Left lung (tissue), 10 donors: Measurements from ENCODE around the gene VSTM2B. TPM values are rescaled to one million over a fixed set of nuclear protein-coding genes. Genes with fewer than 3 reads are reported as not detected.

Experiments used
- ATAC-seq: fragments of 200-7000 bp; cut with Tn5 transposase; one replicate; pipeline ENCODE4 v1.9.1; 2020; ENCODE audit warnings: moderate library complexity
- DNase-seq, 4 donors: peaks; one replicate each; pipeline ENCODE4 v3.0.0-alpha.2; 2013 to 2020
- H3K27ac ChIP-seq, 2 donors: fragments of 200-600 bp; sonication (generic) in 1 of 2; one replicate each; pipeline versions ENCODE4 v1.5.0 to v1.8.0; 2020 to 2021
- H3K27me3 ChIP-seq, 2 donors: fragments of 200-600 bp; sonication (generic) in 1 of 2; one replicate each; pipeline versions ENCODE4 v1.5.0 to v1.8.0; 2020 to 2021
- H3K36me3 ChIP-seq, 2 donors: fragments of 200-600 bp; sonication (generic) in 1 of 2; one replicate each; pipeline versions ENCODE4 v1.5.0 to v1.8.0; 2020 to 2021
- H3K4me1 ChIP-seq, 2 donors: fragments of 200-600 bp; one replicate each; pipeline ENCODE4 v1.8.0; 2021
- H3K4me3 ChIP-seq, 2 donors: fragments of 200-600 bp; sonication (generic) in 1 of 2; one replicate each; pipeline versions ENCODE4 v1.5.0 to v1.8.0; 2020 to 2021; ENCODE audit warnings: mild to moderate bottlenecking in 1 of 2
- H3K9me3 ChIP-seq, 2 donors: fragments of 200-600 bp; sonication (generic) in 1 of 2; one replicate each; pipeline versions ENCODE4 v1.5.0 to v1.8.0; 2020 to 2021
- CTCF ChIP-seq, 2 donors: fragments of 200-600 bp; sonication (generic) in 1 of 2; IDR thresholded peaks; one replicate each; pipeline versions ENCODE4 v1.5.0 to v1.8.0; 2021; ENCODE audit warnings: antibody characterized with exemption in 2 of 2
- intact Hi-C, 2 donors: fragments of 100-400 bp; cut with DNase I; formaldehyde crosslinking; loops; one replicate each; pipeline versions ENCODE4 v1.11.2 to v1.14.2; 2022
- polyA plus RNA-seq, 6 donors: library from polyadenylated mRNA; unstranded; fragments of 120-200 nt; gene quantifications; one replicate each; pipeline ENCODE4 v1.2.1, GENCODE V29; 2013; ENCODE audit not compliant: insufficient read length in 6 of 6
- total RNA-seq, 2 donors: library from RNA; stranded (reverse); fragmentation: NEBNext Ultra II Directional; extraction: Animal tissue kit (Norgen Biotek cat#: 25700); gene quantifications; one replicate each; pipeline ENCODE4 v1.2.1, GENCODE V29; 2021
- donor health status: DM: no; HTN: yes; CAD: no.
- donor health status: DM: no; HTN: no; CAD: no.

The VSTM2B gene
- total and polyA plus RNA-seq, 8 donors, result not detected

DNA sequence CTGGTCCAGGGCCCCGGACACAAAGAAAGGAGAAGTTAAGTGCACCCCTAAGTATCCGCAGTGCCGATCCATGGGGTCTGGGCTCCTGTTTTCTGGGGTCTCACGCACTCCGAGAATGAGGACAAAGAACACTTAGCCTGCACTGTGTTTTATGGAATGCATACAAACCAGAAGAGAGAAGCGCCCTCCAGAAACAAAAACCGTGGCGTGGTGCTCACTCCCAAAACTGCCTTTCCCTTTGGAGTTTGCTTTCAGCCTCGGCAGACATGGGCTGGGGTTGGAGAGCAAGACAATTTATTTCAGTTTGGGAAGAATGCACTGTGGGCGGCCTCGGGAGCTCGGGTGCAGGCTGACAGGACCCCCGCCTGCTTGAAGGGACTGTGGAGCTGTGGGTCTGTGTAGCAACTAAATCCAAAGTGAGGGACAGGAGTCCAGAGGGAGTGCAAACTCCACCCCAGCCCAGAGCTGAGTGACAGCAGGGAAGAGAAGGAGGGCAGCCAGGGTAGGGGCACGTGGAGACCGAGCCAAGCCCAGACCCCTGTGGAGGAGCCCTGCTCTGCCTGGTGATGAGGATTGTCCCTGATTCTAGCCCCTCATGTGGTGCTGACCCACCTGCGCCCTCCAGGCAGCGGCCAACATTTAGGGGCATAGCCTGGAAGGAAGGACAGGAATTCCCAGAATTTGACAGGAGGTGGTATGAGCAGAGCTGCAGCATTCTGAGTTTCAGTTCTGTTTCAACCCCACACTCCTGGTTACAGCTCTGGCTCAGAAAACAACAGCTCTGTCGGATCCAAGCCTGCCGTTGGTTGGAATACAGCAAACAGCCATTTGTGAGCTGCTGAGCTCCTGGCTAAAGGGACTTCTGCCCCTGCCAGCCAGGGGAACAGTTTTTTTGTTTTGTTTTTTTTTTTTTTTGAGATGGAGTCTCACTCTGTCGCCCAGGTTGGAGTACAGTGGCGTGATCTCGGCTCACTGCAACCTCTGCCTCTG lies 42.5 kb downstream of the VSTM2B start:
- intact Hi-C loops, result no loop called here
- Histone ChIP-seq H3K9me3 (no peaks in the 10 kb centered on the region), H3K4me3 (no peak overlapping the region), H3K4me1 (no peaks in the 10 kb centered on the region), H3K27me3 (peaks cover 0 to 65% of the 10 kb centered on the region in 2 donors), H3K36me3 (no peaks in the 10 kb centered on the region), H3K27ac (no peak overlapping the region)
- no peak for ATAC-seq
- TF ChIP-seq CTCF (IDR thresholded peaks at IDR 0.05), result no peak
- DNase-seq, result no peak

DNA sequence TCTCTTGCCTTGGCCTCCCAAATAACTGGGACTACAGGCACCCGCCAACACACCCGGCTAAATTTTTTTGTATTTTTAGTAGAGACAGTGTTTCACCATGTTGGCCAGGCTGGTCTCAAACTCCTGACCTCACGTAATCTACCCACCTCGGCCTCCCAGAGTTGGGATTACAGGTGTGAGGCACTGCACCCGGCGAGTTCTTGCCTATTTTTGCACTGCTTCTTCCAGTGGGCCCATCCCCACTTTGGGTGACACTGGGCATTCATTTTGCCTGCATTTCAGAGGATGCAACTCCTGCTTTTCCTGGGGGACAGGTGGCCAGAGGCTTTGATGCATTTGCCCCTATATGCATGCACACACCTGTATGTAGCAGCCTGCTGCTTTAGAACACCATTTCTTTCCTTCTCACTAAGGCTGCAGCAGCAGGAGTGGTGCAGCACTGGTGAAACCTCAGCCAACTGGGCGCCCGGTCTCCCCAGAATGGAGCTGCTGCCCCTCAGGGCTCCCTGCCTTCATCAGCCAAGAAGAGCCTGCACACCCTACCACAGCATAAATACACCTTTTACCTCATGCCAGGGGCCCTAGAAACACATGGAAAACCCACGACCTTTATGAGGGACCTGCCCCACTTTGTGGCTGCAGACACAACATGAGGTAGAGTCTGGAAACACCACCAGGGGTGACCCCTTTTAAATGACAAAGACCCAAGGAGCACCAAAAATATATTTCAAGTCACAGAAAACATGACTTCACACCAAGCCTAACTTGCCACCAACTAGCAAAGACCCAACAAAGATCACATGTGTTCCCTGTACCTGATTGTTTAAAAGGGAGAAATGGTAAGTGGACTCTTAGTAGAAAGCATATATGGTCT lies 43.5 kb downstream of the VSTM2B start:
- no peaks in the 10 kb centered on the region for H3K4me1 ChIP-seq
- no peak overlapping the region for H3K4me3 ChIP-seq
- H3K27me3 ChIP-seq, result peaks cover 0 to 65% of the 10 kb centered on the region in 2 donors
- intact Hi-C loops, result no loop called here
- H3K36me3 ChIP-seq, result no peaks in the 10 kb centered on the region
- TF ChIP-seq CTCF (IDR thresholded peaks at IDR 0.05), result no peak
- H3K9me3 ChIP-seq, result no peaks in the 10 kb centered on the region
- no peak for DNase-seq
- no peak overlapping the region for H3K27ac ChIP-seq
- no peak for ATAC-seq

DNA sequence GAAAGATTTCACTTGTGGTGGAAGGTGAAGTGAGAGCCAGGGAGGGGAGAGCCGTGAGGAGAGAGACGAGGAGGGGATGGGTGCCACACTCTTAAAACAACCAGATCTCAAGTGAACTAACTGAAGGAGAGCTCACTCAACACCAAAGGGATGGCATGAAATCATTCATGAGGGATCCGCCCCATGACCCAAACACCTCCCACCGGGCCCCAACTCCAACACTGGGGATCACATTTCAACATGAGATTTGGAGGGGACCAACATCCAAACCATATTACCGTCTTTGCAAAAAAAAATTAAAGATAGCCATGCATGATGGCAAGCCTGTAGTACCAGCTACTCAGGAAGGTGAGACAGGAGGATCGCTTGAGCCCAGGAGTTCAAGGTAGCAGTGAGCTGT lies 45.4 kb downstream of the VSTM2B start:
- Histone ChIP-seq H3K36me3 (no peaks in the 10 kb centered on the region), H3K4me1 (no peaks in the 10 kb centered on the region), H3K9me3 (no peaks in the 10 kb centered on the region), H3K27me3 (peaks cover 0 to 65% of the 10 kb centered on the region in 2 donors), H3K27ac (no peak overlapping the region), H3K4me3 (no peak overlapping the region)
- intact Hi-C loops, result no loop called here
- no peak for TF ChIP-seq CTCF (IDR thresholded peaks at IDR 0.05)
- DNase-seq (no peak), ATAC-seq (no peak)

DNA sequence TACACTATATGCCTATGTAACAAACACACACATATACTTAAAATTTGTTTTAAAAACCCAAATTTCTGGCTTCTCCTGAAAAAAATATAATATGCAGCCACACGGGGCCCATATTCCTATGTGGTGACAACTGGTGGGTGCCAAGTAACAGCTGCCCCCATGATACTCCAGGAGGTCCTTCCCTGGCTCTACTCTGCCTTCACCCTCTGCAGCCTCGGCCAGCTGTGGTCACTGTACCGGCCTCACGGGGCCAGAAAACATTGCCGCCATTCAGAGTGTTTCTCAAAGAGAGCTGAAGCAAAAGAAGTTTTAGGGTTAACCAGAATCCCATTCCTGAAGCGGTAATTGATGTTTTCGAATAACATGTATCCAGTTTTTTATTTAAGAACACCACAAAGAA lies 47.7 kb downstream of the VSTM2B start:
- Histone ChIP-seq H3K9me3 (no peaks in the 10 kb centered on the region), H3K27me3 (peaks cover 0 to 77% of the 10 kb centered on the region in 2 donors), H3K36me3 (no peaks in the 10 kb centered on the region), H3K4me1 (no peaks in the 10 kb centered on the region), H3K27ac (no peak overlapping the region), H3K4me3 (no peak overlapping the region)
- ATAC-seq, result no peak
- TF ChIP-seq CTCF (IDR thresholded peaks at IDR 0.05), result no peak
- intact Hi-C loops, result no loop called here
- no peak for DNase-seq

DNA sequence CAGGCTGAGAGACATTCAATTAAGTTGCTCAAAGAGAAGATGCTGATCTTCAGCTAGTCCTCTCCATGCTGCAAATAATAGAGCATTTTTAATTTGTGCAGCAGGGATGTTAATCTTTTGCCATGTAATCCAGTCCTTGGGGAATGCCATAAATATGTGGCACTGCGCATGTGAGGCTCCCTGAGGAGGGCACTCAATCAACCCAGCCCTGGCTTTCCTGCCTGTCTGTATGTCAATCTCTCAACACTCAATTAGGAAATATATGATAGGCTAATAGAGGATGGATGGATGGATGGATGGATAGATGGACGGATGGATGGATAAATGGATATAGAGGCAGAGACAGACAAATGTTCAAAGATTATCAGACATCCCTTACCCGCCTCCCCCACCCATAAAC lies 48.7 kb downstream of the VSTM2B start:
- ATAC-seq (no peak), DNase-seq (no peak)
- no peak overlapping the region for H3K27ac ChIP-seq
- no peak for TF ChIP-seq CTCF (IDR thresholded peaks at IDR 0.05)
- intact Hi-C loops, result no loop called here
- no peaks in the 10 kb centered on the region for H3K36me3 ChIP-seq
- H3K4me1 ChIP-seq, result no peaks in the 10 kb centered on the region
- H3K27me3 ChIP-seq, result peaks cover 0 to 68% of the 10 kb centered on the region in 2 donors
- no peak overlapping the region for H3K4me3 ChIP-seq
- no peaks in the 10 kb centered on the region for H3K9me3 ChIP-seq
